NCI-H2196 (cell line): ENCODE measurements around the gene ATP10A.

Experiments
- DNase-seq: peaks from one replicate; lab custom pipeline; 2025; ENCODE audit not compliant: unreplicated experiment; lab: John Stamatoyannopoulos, UW

The ATP10A gene

GRCh38 chr15:25727116-25727515 is 136.0 kb downstream of the ATP10A start:
- no peak for DNase-seq

- DNase-seq, result no peak
Measured at GRCh38 chr15:25725758-25726157, 137.4 kb downstream of the ATP10A start.

- DNase-seq, result no peak
Measured at GRCh38 chr15:25724899-25725298, 138.2 kb downstream of the ATP10A start.

- DNase-seq, result no peak
Measured at GRCh38 chr15:25721605-25721955, 141.5 kb downstream of the ATP10A start.

GRCh38 chr15:25719101-25719985 is 143.8 kb downstream of the ATP10A start:
- DNase-seq, result no peak

GRCh38 chr15:25718597-25718996 is 144.5 kb downstream of the ATP10A start:
- DNase-seq, result no peak

- DNase-seq, result no peak
Measured at GRCh38 chr15:25718169-25718536, 145.0 kb downstream of the ATP10A start.

- DNase-seq, result no peak
Measured at GRCh38 chr15:25717457-25718168, 145.5 kb downstream of the ATP10A start.

- no peak for DNase-seq
Measured at GRCh38 chr15:25717127-25717456, 146.0 kb downstream of the ATP10A start.

- DNase-seq, result no peak
Measured at GRCh38 chr15:25716414-25717126, 146.6 kb downstream of the ATP10A start.

- DNase-seq, result no peak
Measured at GRCh38 chr15:25715536-25716413, 147.4 kb downstream of the ATP10A start.

- no peak for DNase-seq
Measured at GRCh38 chr15:25714538-25714840, 148.6 kb downstream of the ATP10A start.

GRCh38 chr15:25713736-25714537 is 149.2 kb downstream of the ATP10A start:
- no peak for DNase-seq

GRCh38 chr15:25712961-25713355 is 150.2 kb downstream of the ATP10A start:
- DNase-seq, result no peak

- no peak for DNase-seq
Measured at GRCh38 chr15:25712192-25712960, 150.8 kb downstream of the ATP10A start.

- DNase-seq, result no peak
Measured at GRCh38 chr15:25711691-25712090, 151.4 kb downstream of the ATP10A start.

GRCh38 chr15:25711164-25711563 is 152.0 kb downstream of the ATP10A start:
- no peak for DNase-seq

GRCh38 chr15:25710184-25710583 is 152.9 kb downstream of the ATP10A start:
- no peak for DNase-seq

GRCh38 chr15:25709437-25710159 is 153.5 kb downstream of the ATP10A start:
- no peak for DNase-seq
